ENCODE data around the gene ABCB8. TPM values are rescaled to one million over a fixed set of nuclear protein-coding genes. Genes with fewer than 3 reads are reported as not detected.

ABCB8 gene
- total and polyA plus RNA-seq, 2 of the 8 experiments (the other 6 are each of a cell fraction or from before 2014, with no cell fraction given): 17.7 to 27.0 TPM

DNA sequence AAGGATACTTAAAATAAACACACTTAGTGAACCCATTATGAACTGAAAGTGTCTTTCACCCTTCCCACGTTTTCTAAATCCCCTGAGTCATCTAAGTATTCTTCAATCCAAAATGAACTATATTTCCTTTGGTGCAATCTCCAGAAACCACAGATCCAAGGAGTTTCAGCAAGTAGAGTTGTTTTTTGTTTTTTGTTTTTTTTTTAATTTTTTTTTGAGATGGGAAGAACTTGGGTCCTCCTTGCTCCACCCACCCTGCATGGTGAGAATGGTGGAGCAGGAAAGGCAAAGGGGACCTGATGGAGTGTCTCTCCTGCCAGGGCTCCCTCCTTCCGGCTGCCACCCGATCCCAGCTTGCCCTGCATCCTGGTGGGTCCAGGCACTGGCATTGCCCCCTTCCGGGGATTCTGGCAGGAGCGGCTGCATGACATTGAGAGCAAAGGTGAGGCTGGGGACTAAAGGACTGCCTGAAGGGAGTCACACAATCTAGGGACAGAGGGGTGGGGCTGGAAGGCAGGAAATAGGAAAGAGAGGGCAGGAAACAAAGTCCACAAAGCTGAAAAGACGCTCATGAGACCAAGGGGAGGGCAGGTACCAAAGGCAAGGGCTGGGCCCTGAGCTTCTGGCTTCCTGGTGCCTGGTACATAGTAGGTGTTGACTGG, 16.1 kb upstream of the ABCB8 start:
- no peak overlapping the region for H2AK5ac ChIP-seq (ENCODE audit: low read depth, low read length)
- H4K8ac ChIP-seq (ENCODE audit: extremely low read depth, insufficient read depth, low read length): no peak overlapping the region
- DNase-seq (ENCODE audit: low read depth in 1 of 2, low spot score in 2 of 2) (no peak), FAIRE-seq (no peak)
- no peak overlapping the region for H2BK12ac ChIP-seq (ENCODE audit: low read depth, low read length)
- no peak overlapping the region for H4K5ac ChIP-seq (ENCODE audit: insufficient read length, low read depth, low read length)
- H3K9ac ChIP-seq (replicated peaks in 1 of 4; ENCODE audit: extremely low read depth in 1 of 4, low read depth in 3 of 4, low read length in 3 of 4): no peak overlapping the region
- CTCF ChIA-PET (ENCODE audit: partially characterized antibody): interaction anchor here (0.8 to 11.5 kb wide), 31 partner anchors 9 to 623 kb away, joined by 3 to 142 read pairs (median 5); partner anchors contain the start of genes ABCB8, ATG9B and NOS3
- 86% methylated on average over 6 of the region's 6 CpGs; no CpG with 5 or more reads in 1 of the 2 experiments for WGBS, 2 experiments (ENCODE audit: extremely low coverage in 1 of 2, insufficient coverage in 1 of 2, insufficient read length in 1 of 2, insufficient replicate concordance in 2 of 2, low coverage in 1 of 2, low lambda C conversion rate in 2 of 2, missing lambda C conversion rate in 1 of 2)
- no peak overlapping the region for H3K18ac ChIP-seq (ENCODE audit: extremely low read depth, low read length)
- no peak for TF ChIP-seq SUZ12 (IDR thresholded peaks at IDR 0.05; ENCODE audit: low read length)
- H3K27ac ChIP-seq (ENCODE audit: low read depth, low read length): no peak overlapping the region
- H3K79me1 ChIP-seq (ENCODE audit: low read depth, low read length): no peaks in the 10 kb centered on the region; the same call in 1 of the 2 replicates
- POLR2A ChIA-PET (ENCODE audit: partially characterized antibody): interaction anchor here (0.6 to 2.5 kb wide), 5 partner anchors 9 to 65 kb away, joined by 3 to 9 read pairs (median 5); no protein-coding TSS in a partner anchor
- H2BK20ac ChIP-seq (ENCODE audit: low read length): no peak overlapping the region
- H3K14ac ChIP-seq (ENCODE audit: insufficient read length): no peak overlapping the region
- H3K23me2 ChIP-seq (ENCODE audit: low read depth, low read length): no peaks in the 10 kb centered on the region; the same call in 1 of the 2 replicates
- H2BK120ac ChIP-seq (replicated peaks; ENCODE audit: low read depth, low read length): no peak overlapping the region
- no peak overlapping the region for H3K4me3 ChIP-seq (ENCODE audit: extremely low read depth in 1 of 4, insufficient read depth in 2 of 4, low read depth in 3 of 4, low read length in 4 of 4)
- no peak overlapping the region for H3K4ac ChIP-seq (replicated peaks; ENCODE audit: insufficient read length, low read depth, low read length)
- H3K56ac ChIP-seq (replicated peaks; ENCODE audit: insufficient read length, low read depth, low read length): no peak overlapping the region
- H3K27me3 ChIP-seq (replicated peaks in 1 of 4; ENCODE audit: control insufficient read depth in 3 of 4, extremely low read depth in 1 of 4, insufficient read depth in 3 of 4, low read length in 3 of 4): peaks cover 0 to 8% (median 5%) of the 10 kb centered on the region in 4 experiments; a peak in 6 of 7 replicates
- H3K79me2 ChIP-seq (ENCODE audit: control insufficient read depth in 1 of 2, insufficient read depth in 2 of 2, low read length in 2 of 2): no peaks in the 10 kb centered on the region
- no peaks in the 10 kb centered on the region for H3K36me3 ChIP-seq (ENCODE audit: control insufficient read depth in 2 of 4, insufficient read depth in 4 of 4, low read length in 3 of 4)
- H2BK15ac ChIP-seq (ENCODE audit: low read length): no peak overlapping the region; the same call in 1 of the 2 replicates
- H4K91ac ChIP-seq (replicated peaks; ENCODE audit: insufficient read length, low read length): no peak overlapping the region
- no peak overlapping the region for H2BK5ac ChIP-seq (ENCODE audit: low read depth, low read length)
- H2AFZ ChIP-seq (ENCODE audit: low read length): no peak overlapping the region
- H3K4me1 ChIP-seq (replicated peaks in 1 of 4; ENCODE audit: control insufficient read depth in 3 of 4, insufficient read depth in 4 of 4, low read length in 3 of 4): peaks cover 0 to 31% (median 24%) of the 10 kb centered on the region in 4 experiments; a peak in 6 of 7 replicates
- H4K20me1 ChIP-seq (replicated peaks in 1 of 2; ENCODE audit: control insufficient read depth in 1 of 2, insufficient read depth in 2 of 2, low read length in 2 of 2): no peaks in the 10 kb centered on the region
- H3K4me2 ChIP-seq (ENCODE audit: insufficient read depth in 1 of 2, low read depth in 2 of 2, low read length in 2 of 2): no peak overlapping the region; a peak in 1 of 4 replicates
- H3K23ac ChIP-seq (ENCODE audit: insufficient read length): no peak overlapping the region
- H3K9me3 ChIP-seq (ENCODE audit: insufficient read depth in 2 of 2, low read depth in 1 of 2, low read length in 1 of 2): no peaks in the 10 kb centered on the region
